Nephron progenitor cell (in vitro differentiated cells): ENCODE data around the gene RIMS1.

Source experiments
- DNase-seq: peaks from one replicate; pipeline ENCODE4 v3.0.0; 2021
- H3K27ac Mint-ChIP-seq: 2 replicates; pipeline ENCODE4 v1.8.0; 2021; ENCODE audit warnings: mild to moderate bottlenecking, moderate library complexity, mixed read lengths
- H3K27me3 Mint-ChIP-seq: 2 replicates; pipeline ENCODE4 v1.8.0; 2021; ENCODE audit warnings: mild to moderate bottlenecking, low read depth, mixed read lengths; ENCODE audit not compliant: poor library complexity
- H3K36me3 Mint-ChIP-seq: 2 replicates; pipeline ENCODE4 v1.8.0; 2021; ENCODE audit warnings: low read depth, mixed read lengths
- H3K4me1 Mint-ChIP-seq: 2 replicates; pipeline ENCODE4 v1.8.0; 2021; ENCODE audit warnings: mixed read lengths
- H3K4me3 Mint-ChIP-seq: 2 replicates; pipeline ENCODE4 v1.8.0; 2021; ENCODE audit warnings: mild to moderate bottlenecking, moderate library complexity, mixed read lengths
- H3K9me3 Mint-ChIP-seq: 2 replicates; pipeline ENCODE4 v1.8.0; 2021; ENCODE audit warnings: mild to moderate bottlenecking, moderate library complexity, mixed read lengths
- CTCF ChIP-seq: fragments of 200-600 bp; sonication (generic); IDR thresholded peaks from 2 replicates; pipeline ENCODE4 v1.5.0; 2021; ENCODE audit warnings: antibody characterized with exemption

Gene RIMS1

DNA sequence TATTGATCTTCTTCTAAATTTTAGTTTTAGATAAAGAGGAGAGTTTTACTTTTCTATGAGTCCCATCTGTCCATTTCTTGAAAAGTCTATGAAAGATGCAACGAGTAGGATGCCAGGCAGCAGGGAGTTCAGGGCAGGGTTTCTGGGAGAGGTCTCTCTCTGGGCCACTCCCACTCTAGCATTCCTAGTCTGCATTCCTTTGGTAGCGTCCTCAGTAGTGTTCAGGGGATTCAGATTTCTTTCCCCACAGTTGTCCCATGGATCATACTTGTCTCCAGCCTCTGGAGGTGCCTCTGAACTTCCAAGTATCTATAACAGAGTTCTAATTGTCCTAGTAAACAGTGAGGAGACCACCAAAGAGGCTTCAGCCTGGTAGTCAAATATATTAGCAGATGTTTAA, 225.3 kb downstream of the RIMS1 start:
- TF ChIP-seq CTCF = no peak
- DNase-seq = no peak
- Mint-ChIP-seq H3K36me3 (no peaks in the 10 kb centered on the region), H3K27ac (no peak overlapping the region), H3K4me1 (peaks cover 5% of the 10 kb centered on the region), H3K9me3 (no peaks in the 10 kb centered on the region), H3K27me3 (no peaks in the 10 kb centered on the region), H3K4me3 (no peak overlapping the region)

GRCh38 chr6:72130327-72130726, 244.0 kb downstream of the RIMS1 start:
- Mint-ChIP-seq H3K9me3 (peaks cover 15% of the 10 kb centered on the region), H3K4me3 (no peak overlapping the region), H3K27me3 (peaks cover 4% of the 10 kb centered on the region), H3K27ac (no peak overlapping the region), H3K4me1 (no peaks in the 10 kb centered on the region), H3K36me3 (peaks cover 11% of the 10 kb centered on the region)
- no peak for TF ChIP-seq CTCF
- no peak for DNase-seq

GRCh38 chr6:72132427-72132826, 246.1 kb downstream of the RIMS1 start:
- Mint-ChIP-seq H3K27ac (no peak overlapping the region), H3K4me3 (no peak overlapping the region), H3K36me3 (no peaks in the 10 kb centered on the region), H3K27me3 (peaks cover 4% of the 10 kb centered on the region), H3K9me3 (no peaks in the 10 kb centered on the region), H3K4me1 (no peaks in the 10 kb centered on the region)
- TF ChIP-seq CTCF = no peak
- no peak for DNase-seq

GRCh38 chr6:72132851-72133250, 246.5 kb downstream of the RIMS1 start:
- Mint-ChIP-seq H3K4me1 (no peaks in the 10 kb centered on the region), H3K36me3 (no peaks in the 10 kb centered on the region), H3K27me3 (peaks cover 4% of the 10 kb centered on the region), H3K27ac (no peak overlapping the region), H3K4me3 (no peak overlapping the region), H3K9me3 (no peaks in the 10 kb centered on the region)
- DNase-seq = no peak
- TF ChIP-seq CTCF = no peak

DNA sequence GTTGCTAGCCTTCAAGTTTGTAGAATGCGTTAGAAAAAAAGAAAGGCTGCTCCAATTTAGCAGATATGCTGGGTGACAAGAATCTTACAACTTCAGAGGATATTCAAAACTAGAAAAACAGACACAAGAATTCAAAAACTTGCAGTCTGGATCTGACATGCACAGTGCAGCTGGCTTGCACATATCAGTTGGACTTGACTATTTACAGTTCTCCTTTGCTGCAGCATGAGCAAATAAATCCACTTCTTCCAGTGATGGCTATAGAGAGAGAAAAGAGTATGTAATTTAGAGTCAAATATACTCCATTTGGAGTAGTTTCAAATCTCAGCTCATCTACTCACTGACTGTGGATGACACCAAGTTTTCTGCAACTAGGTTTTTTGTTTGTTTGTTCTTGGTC, 247.0 kb downstream of the RIMS1 start:
- Mint-ChIP-seq H3K4me1 (no peaks in the 10 kb centered on the region), H3K27me3 (peaks cover 4% of the 10 kb centered on the region), H3K27ac (no peak overlapping the region), H3K36me3 (no peaks in the 10 kb centered on the region), H3K4me3 (no peak overlapping the region), H3K9me3 (no peaks in the 10 kb centered on the region)
- TF ChIP-seq CTCF = no peak
- DNase-seq = no peak

DNA sequence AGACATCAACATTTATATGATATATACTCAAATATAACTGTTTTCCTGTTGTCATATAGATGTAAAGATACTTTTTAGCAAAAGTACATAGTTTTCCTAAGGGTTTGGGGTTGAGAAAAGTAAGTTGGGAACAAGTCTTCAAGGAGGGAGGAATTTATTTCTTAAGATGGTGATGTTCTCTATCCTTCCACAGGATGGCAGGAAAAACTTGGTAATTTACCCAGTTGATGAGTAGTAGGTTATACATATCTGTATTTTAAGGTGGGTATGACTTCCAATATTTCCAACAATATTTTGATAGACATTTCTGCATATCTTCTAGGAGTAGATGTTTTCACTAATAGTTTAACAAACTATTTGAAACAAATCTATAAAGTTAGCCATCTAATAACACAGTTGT, 254.4 kb downstream of the RIMS1 start:
- H3K9me3 Mint-ChIP-seq = peaks cover 8% of the 10 kb centered on the region
- no peak overlapping the region for H3K27ac Mint-ChIP-seq
- no peak for TF ChIP-seq CTCF
- peaks cover 7% of the 10 kb centered on the region for H3K36me3 Mint-ChIP-seq
- no peaks in the 10 kb centered on the region for H3K27me3 Mint-ChIP-seq
- H3K4me3 Mint-ChIP-seq = no peak overlapping the region
- no peak for DNase-seq
- H3K4me1 Mint-ChIP-seq = no peaks in the 10 kb centered on the region
